ENCODE results near the gene UBAP2. TPM values are rescaled to one million over a fixed set of nuclear protein-coding genes. Genes with fewer than 3 reads are reported as not detected.
"Not testable (repeated sequence)": the region's sequence is repeated elsewhere in the genome, so short reads cannot be mapped to it uniquely, and the experiment has no call there.

UBAP2 gene
- total and polyA plus RNA-seq, 7 experiments from 2014 or later: 13.0 to 48.4 (median 29.9) TPM

GRCh38 chr9:34038851-34039250 is 9.8 kb downstream of the UBAP2 start:
- not testable (repeated sequence) for H3K4me3 Mint-ChIP-seq

GRCh38 chr9:34037626-34038025 is 11.1 kb downstream of the UBAP2 start:
- DNase-seq (no peak), ATAC-seq (no peak)
- no peaks in the 10 kb centered on the region for H3K9me3 ChIP-seq (ENCODE audit: control insufficient read depth in 2 of 3, low read length in 3 of 3)
- intact Hi-C loops (cut with micrococcal nuclease): no loop called here
- Mint-ChIP-seq H3K9me3 (no peaks in the 10 kb centered on the region), H3K27me3 (no peaks in the 10 kb centered on the region), H3K36me3 (peaks cover 0 to 20% (median 2%) of the 10 kb centered on the region in 5 donors), H3K27ac (no peak overlapping the region), H3K4me1 (peaks cover 1 to 33% (median 20%) of the 10 kb centered on the region in 7 donors), H3K4me3 (no peak overlapping the region)
- ChIA-PET CTCF (interaction anchor here (0.7 kb wide), 1 partner anchor 35 kb away, joined by 3 read pairs; no protein-coding TSS in a partner anchor), POLR2A (no interaction called here)
- no peaks in the 10 kb centered on the region for H3K4me1 ChIP-seq (ENCODE audit: control insufficient read depth in 2 of 2, insufficient read depth in 2 of 2, low read length in 2 of 2)
- H3K36me3 ChIP-seq (ENCODE audit: control insufficient read depth in 2 of 3, insufficient read depth in 3 of 3, low read length in 3 of 3): no peaks in the 10 kb centered on the region
- H3K27ac ChIP-seq (ENCODE audit: low read depth, low read length): no peak overlapping the region
- H3K27me3 ChIP-seq (ENCODE audit: control insufficient read depth in 2 of 2, insufficient read depth in 2 of 2, low read length in 2 of 2): no peaks in the 10 kb centered on the region
- no peak overlapping the region for H3K4me3 ChIP-seq (ENCODE audit: low read length)

More at GRCh38 chr9:34038851-34039250, 9.8 kb downstream of the UBAP2 start:
- H3K27me3 Mint-ChIP-seq; H3K27ac ChIP-seq (ENCODE audit: low read depth, low read length); DNase-seq; H3K4me1 ChIP-seq (ENCODE audit: control insufficient read depth in 2 of 2, insufficient read depth in 2 of 2, low read length in 2 of 2); H3K4me3 ChIP-seq (ENCODE audit: low read length); CTCF ChIA-PET; H3K27me3 ChIP-seq (ENCODE audit: control insufficient read depth in 2 of 2, insufficient read depth in 2 of 2, low read length in 2 of 2); H3K9me3 ChIP-seq (ENCODE audit: control insufficient read depth in 2 of 3, low read length in 3 of 3); H3K9me3 Mint-ChIP-seq; H3K27ac Mint-ChIP-seq; ATAC-seq; POLR2A ChIA-PET; H3K36me3 ChIP-seq (ENCODE audit: control insufficient read depth in 2 of 3, insufficient read depth in 3 of 3, low read length in 3 of 3); intact Hi-C loops (cut with micrococcal nuclease): not testable (repeated sequence)
- Mint-ChIP-seq H3K4me1 (peaks cover 9 to 26% (median 15%) of the 10 kb centered on the region in 7 donors), H3K36me3 (peaks cover 0 to 15% (median 0%) of the 10 kb centered on the region in 5 donors)

GRCh38 chr9:34036625-34037024 is 12.1 kb downstream of the UBAP2 start:
- Mint-ChIP-seq H3K4me1 (peaks cover 1 to 38% (median 20%) of the 10 kb centered on the region in 7 donors), H3K27ac (no peak overlapping the region), H3K4me3 (no peak overlapping the region), H3K36me3 (peaks cover 5 to 23% (median 7%) of the 10 kb centered on the region in 5 donors), H3K27me3 (no peaks in the 10 kb centered on the region), H3K9me3 (no peaks in the 10 kb centered on the region)
- ChIA-PET CTCF (no interaction called here), POLR2A (no interaction called here)
- intact Hi-C loops (cut with micrococcal nuclease): no loop called here
- Histone ChIP-seq H3K36me3 (ENCODE audit: control insufficient read depth in 2 of 3, insufficient read depth in 3 of 3, low read length in 3 of 3) (peaks cover 0 to 4% (median 0%) of the 10 kb centered on the region in 3 experiments), H3K27me3 (ENCODE audit: control insufficient read depth in 2 of 2, insufficient read depth in 2 of 2, low read length in 2 of 2) (no peaks in the 10 kb centered on the region), H3K4me3 (ENCODE audit: low read length) (no peak overlapping the region), H3K27ac (ENCODE audit: low read depth, low read length) (no peak overlapping the region), H3K4me1 (ENCODE audit: control insufficient read depth in 2 of 2, insufficient read depth in 2 of 2, low read length in 2 of 2) (no peaks in the 10 kb centered on the region), H3K9me3 (ENCODE audit: control insufficient read depth in 2 of 3, low read length in 3 of 3) (no peaks in the 10 kb centered on the region)
- no peak for ATAC-seq
- DNase-seq: no peak

- Mint-ChIP-seq H3K4me3 (no peak overlapping the region), H3K4me1 (peaks cover 3 to 38% (median 20%) of the 10 kb centered on the region in 7 donors), H3K9me3 (no peaks in the 10 kb centered on the region), H3K27me3 (no peaks in the 10 kb centered on the region), H3K27ac (no peak overlapping the region), H3K36me3 (peaks cover 5 to 23% (median 7%) of the 10 kb centered on the region in 5 donors)
- no peaks in the 10 kb centered on the region for H3K4me1 ChIP-seq (ENCODE audit: control insufficient read depth in 2 of 2, insufficient read depth in 2 of 2, low read length in 2 of 2)
- H3K27me3 ChIP-seq (ENCODE audit: control insufficient read depth in 2 of 2, insufficient read depth in 2 of 2, low read length in 2 of 2): no peaks in the 10 kb centered on the region
- intact Hi-C loops (cut with micrococcal nuclease): no loop called here
- POLR2A ChIA-PET: no interaction called here
- H3K9me3 ChIP-seq (ENCODE audit: control insufficient read depth in 2 of 3, low read length in 3 of 3): no peaks in the 10 kb centered on the region
- peaks cover 0 to 4% (median 0%) of the 10 kb centered on the region in 3 experiments for H3K36me3 ChIP-seq (ENCODE audit: control insufficient read depth in 2 of 3, insufficient read depth in 3 of 3, low read length in 3 of 3)
- H3K27ac ChIP-seq (ENCODE audit: low read depth, low read length): no peak overlapping the region
- H3K4me3 ChIP-seq (ENCODE audit: low read length): no peak overlapping the region
- CTCF ChIA-PET: no interaction called here
- DNase-seq: no peak
- no peak for ATAC-seq
Observed at GRCh38 chr9:34035656-34036055, 13.0 kb downstream of the UBAP2 start.

GRCh38 chr9:34034698-34035065 is 14.0 kb downstream of the UBAP2 start:
- peaks cover 5 to 23% (median 7%) of the 10 kb centered on the region in 5 donors for H3K36me3 Mint-ChIP-seq
- H3K27me3 Mint-ChIP-seq: no peaks in the 10 kb centered on the region
- Histone ChIP-seq H3K9me3 (ENCODE audit: control insufficient read depth in 2 of 3, low read length in 3 of 3) (no peaks in the 10 kb centered on the region), H3K36me3 (ENCODE audit: control insufficient read depth in 2 of 3, insufficient read depth in 3 of 3, low read length in 3 of 3) (peaks cover 0 to 4% (median 0%) of the 10 kb centered on the region in 3 experiments), H3K4me1 (ENCODE audit: control insufficient read depth in 2 of 2, insufficient read depth in 2 of 2, low read length in 2 of 2) (no peaks in the 10 kb centered on the region), H3K27me3 (ENCODE audit: control insufficient read depth in 2 of 2, insufficient read depth in 2 of 2, low read length in 2 of 2) (no peaks in the 10 kb centered on the region), H3K27ac (ENCODE audit: low read depth, low read length) (no peak overlapping the region), H3K4me3 (ENCODE audit: low read length) (no peak overlapping the region)
- ChIA-PET CTCF (no interaction called here), POLR2A (no interaction called here)
- no peaks in the 10 kb centered on the region for H3K9me3 Mint-ChIP-seq
- intact Hi-C loops (cut with micrococcal nuclease): no loop called here
- no peak for ATAC-seq
- peaks cover 3 to 38% (median 20%) of the 10 kb centered on the region in 7 donors for H3K4me1 Mint-ChIP-seq
- no peak for DNase-seq
- H3K27ac Mint-ChIP-seq: peak overlapping the region in 2 of 9 donors; percentile 10 to 48
- no peak overlapping the region for H3K4me3 Mint-ChIP-seq

GRCh38 chr9:34032631-34033030 is 16.1 kb downstream of the UBAP2 start:
- H3K27ac ChIP-seq (ENCODE audit: low read depth, low read length): no peak overlapping the region
- H3K4me3 Mint-ChIP-seq: no peak overlapping the region
- H3K36me3 Mint-ChIP-seq: peaks cover 5 to 22% (median 7%) of the 10 kb centered on the region in 5 donors
- H3K27me3 Mint-ChIP-seq: no peaks in the 10 kb centered on the region
- H3K27me3 ChIP-seq (ENCODE audit: control insufficient read depth in 2 of 2, insufficient read depth in 2 of 2, low read length in 2 of 2): no peaks in the 10 kb centered on the region
- H3K4me1 ChIP-seq (ENCODE audit: control insufficient read depth in 2 of 2, insufficient read depth in 2 of 2, low read length in 2 of 2): no peaks in the 10 kb centered on the region
- DNase-seq (no peak), ATAC-seq (no peak)
- H3K9me3 ChIP-seq (ENCODE audit: control insufficient read depth in 2 of 3, low read length in 3 of 3): no peaks in the 10 kb centered on the region
- H3K36me3 ChIP-seq (ENCODE audit: control insufficient read depth in 2 of 3, insufficient read depth in 3 of 3, low read length in 3 of 3): peaks cover 0 to 4% (median 0%) of the 10 kb centered on the region in 3 experiments
- ChIA-PET CTCF (no interaction called here), POLR2A (no interaction called here)
- H3K27ac Mint-ChIP-seq: peak overlapping the region in 2 of 9 donors; percentile 50
- H3K9me3 Mint-ChIP-seq: no peaks in the 10 kb centered on the region
- intact Hi-C loops (cut with micrococcal nuclease): no loop called here
- H3K4me1 Mint-ChIP-seq: peaks cover 3 to 38% (median 20%) of the 10 kb centered on the region in 7 donors
- no peak overlapping the region for H3K4me3 ChIP-seq (ENCODE audit: low read length)

GRCh38 chr9:34027845-34028574 is 20.7 kb downstream of the UBAP2 start:
- H3K27me3 ChIP-seq (ENCODE audit: control insufficient read depth in 2 of 2, insufficient read depth in 2 of 2, low read length in 2 of 2): no peaks in the 10 kb centered on the region
- DNase-seq (no peak), ATAC-seq (no peak)
- H3K27ac ChIP-seq (ENCODE audit: low read depth, low read length): no peak overlapping the region
- peaks cover 5 to 8% (median 5%) of the 10 kb centered on the region in 5 donors for H3K36me3 Mint-ChIP-seq
- H3K9me3 Mint-ChIP-seq: no peaks in the 10 kb centered on the region
- H3K4me1 ChIP-seq (ENCODE audit: control insufficient read depth in 2 of 2, insufficient read depth in 2 of 2, low read length in 2 of 2): no peaks in the 10 kb centered on the region
- no peak overlapping the region for H3K27ac Mint-ChIP-seq
- peaks cover 4 to 35% (median 20%) of the 10 kb centered on the region in 7 donors for H3K4me1 Mint-ChIP-seq
- intact Hi-C loops (cut with micrococcal nuclease): no loop called here
- no peak overlapping the region for H3K4me3 Mint-ChIP-seq
- H3K27me3 Mint-ChIP-seq: no peaks in the 10 kb centered on the region
- no peak overlapping the region for H3K4me3 ChIP-seq (ENCODE audit: low read length)
- ChIA-PET CTCF (interaction anchor here (0.6 kb wide), 1 partner anchor 164 kb away, joined by 3 read pairs; no protein-coding TSS in a partner anchor), POLR2A (no interaction called here)
- peaks cover 0 to 4% (median 0%) of the 10 kb centered on the region in 3 experiments for H3K36me3 ChIP-seq (ENCODE audit: control insufficient read depth in 2 of 3, insufficient read depth in 3 of 3, low read length in 3 of 3)
- no peaks in the 10 kb centered on the region for H3K9me3 ChIP-seq (ENCODE audit: control insufficient read depth in 2 of 3, low read length in 3 of 3)

Measured in naive thymus-derived CD4-positive, alpha-beta T cell (primary cell).